ENCODE measurements around the gene MAZ. TPM values are rescaled to one million over a fixed set of nuclear protein-coding genes. Genes with fewer than 3 reads are reported as not detected.
"Not testable (repeated sequence)": the region's sequence is repeated elsewhere in the genome, so short reads cannot be mapped to it uniquely, and the experiment has no call there.

Gene MAZ
- total RNA-seq, 6 experiments from 2014 or later, result 148 to 178 (median 165) TPM

DNA sequence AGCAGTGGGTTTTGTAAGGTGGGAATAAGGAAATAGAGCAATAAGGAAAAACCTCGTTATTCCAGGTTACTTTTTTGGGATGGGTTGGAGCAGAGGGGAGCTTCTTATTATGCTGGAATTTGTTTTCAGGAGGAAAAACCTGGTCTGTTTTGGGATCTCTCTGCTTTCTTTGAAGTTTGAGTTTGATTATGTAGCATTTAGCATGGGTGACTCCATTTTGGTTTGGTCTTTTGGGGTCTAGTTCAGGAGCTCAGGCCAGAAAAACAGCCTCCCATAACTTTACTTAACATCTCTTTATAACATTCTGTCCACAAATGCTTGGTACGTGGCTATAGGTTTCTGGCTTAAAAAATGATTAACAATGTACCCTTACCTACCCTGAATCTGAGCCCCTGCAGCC lies 36.8 kb upstream of the MAZ start:
- Mint-ChIP-seq H3K9me3 (no peaks in the 10 kb centered on the region), H3K4me1 (ENCODE audit: low read depth) (no peaks in the 10 kb centered on the region), H3K4me3 (no peak overlapping the region), H3K27ac (no peak overlapping the region), H3K27me3 (ENCODE audit: insufficient read depth) (peaks cover 39% of the 10 kb centered on the region), H3K36me3 (ENCODE audit: low read depth) (no peaks in the 10 kb centered on the region)
- no peak for DNase-seq
- no peak for TF ChIP-seq CTCF (IDR thresholded peaks at IDR 0.05)

DNA sequence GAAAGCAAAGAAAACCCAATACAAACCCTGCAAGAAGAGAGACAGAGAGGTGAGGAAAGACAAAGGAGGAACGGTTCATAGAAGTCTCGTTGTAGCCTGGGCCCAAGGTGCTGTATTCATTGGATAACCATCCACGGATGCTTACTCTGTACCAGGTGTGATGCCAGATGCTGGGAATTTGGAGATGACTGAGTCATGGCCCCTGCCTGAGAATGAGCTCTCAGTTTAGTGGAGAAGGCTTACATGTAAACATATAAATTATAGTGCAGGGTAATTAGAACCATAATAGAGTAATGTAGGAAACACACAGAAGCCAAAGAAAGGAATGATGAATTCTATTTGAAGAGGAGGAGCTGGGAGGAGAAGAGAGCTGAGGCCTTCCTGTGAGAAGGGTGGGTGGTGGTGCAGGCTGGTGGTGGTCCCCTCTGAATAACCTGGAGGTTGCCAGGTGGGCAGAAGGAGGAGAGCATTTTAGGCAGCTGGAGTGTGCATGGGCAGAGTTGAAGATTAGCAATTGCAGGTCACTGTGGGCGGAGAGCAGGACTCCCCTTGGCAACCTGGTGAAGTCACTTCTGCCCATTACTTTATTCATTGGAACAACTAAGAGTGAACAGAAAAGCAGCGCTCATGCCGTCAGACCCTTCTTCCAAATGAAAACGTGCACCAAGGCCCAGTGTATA lies 35.9 kb upstream of the MAZ start:
- H3K27me3 Mint-ChIP-seq (ENCODE audit: insufficient read depth), result peaks cover 34% of the 10 kb centered on the region
- TF ChIP-seq CTCF (IDR thresholded peaks at IDR 0.05), result no peak
- no peak overlapping the region for H3K4me3 Mint-ChIP-seq
- H3K9me3 Mint-ChIP-seq, result no peaks in the 10 kb centered on the region
- DNase-seq, result no peak
- no peaks in the 10 kb centered on the region for H3K36me3 Mint-ChIP-seq (ENCODE audit: low read depth)
- no peak overlapping the region for H3K27ac Mint-ChIP-seq
- peaks cover 2% of the 10 kb centered on the region for H3K4me1 Mint-ChIP-seq (ENCODE audit: low read depth)

GRCh38 chr16:29772330-29772729 lies 34.0 kb upstream of the MAZ start:
- not testable (repeated sequence) for H3K4me3 Mint-ChIP-seq; H3K36me3 Mint-ChIP-seq (ENCODE audit: low read depth); H3K9me3 Mint-ChIP-seq; H3K4me1 Mint-ChIP-seq (ENCODE audit: low read depth); H3K27ac Mint-ChIP-seq; DNase-seq
- H3K27me3 Mint-ChIP-seq (ENCODE audit: insufficient read depth), result peaks cover 24% of the 10 kb centered on the region

- peaks cover 38% of the 10 kb centered on the region for H3K27me3 Mint-ChIP-seq (ENCODE audit: insufficient read depth)
- no peak for TF ChIP-seq CTCF (IDR thresholded peaks at IDR 0.05)
- no peak for DNase-seq
- no peaks in the 10 kb centered on the region for H3K36me3 Mint-ChIP-seq (ENCODE audit: low read depth)
- H3K4me1 Mint-ChIP-seq (ENCODE audit: low read depth), result peaks cover 15% of the 10 kb centered on the region
- H3K9me3 Mint-ChIP-seq, result no peaks in the 10 kb centered on the region
- H3K4me3 Mint-ChIP-seq, result no peak overlapping the region
- H3K27ac Mint-ChIP-seq, result no peak overlapping the region
Observed at GRCh38 chr16:29774730-29775129, 31.6 kb upstream of the MAZ start.

GRCh38 chr16:29775742-29776408 lies 30.5 kb upstream of the MAZ start:
- TF ChIP-seq CTCF (IDR thresholded peaks at IDR 0.05), result no peak
- no peaks in the 10 kb centered on the region for H3K9me3 Mint-ChIP-seq
- peaks cover 39% of the 10 kb centered on the region for H3K27me3 Mint-ChIP-seq (ENCODE audit: insufficient read depth)
- H3K4me3 Mint-ChIP-seq, result no peak overlapping the region
- H3K4me1 Mint-ChIP-seq (ENCODE audit: low read depth), result peaks cover 15% of the 10 kb centered on the region
- H3K27ac Mint-ChIP-seq, result no peak overlapping the region
- DNase-seq, result peak; percentile 4
- no peaks in the 10 kb centered on the region for H3K36me3 Mint-ChIP-seq (ENCODE audit: low read depth)

DNA sequence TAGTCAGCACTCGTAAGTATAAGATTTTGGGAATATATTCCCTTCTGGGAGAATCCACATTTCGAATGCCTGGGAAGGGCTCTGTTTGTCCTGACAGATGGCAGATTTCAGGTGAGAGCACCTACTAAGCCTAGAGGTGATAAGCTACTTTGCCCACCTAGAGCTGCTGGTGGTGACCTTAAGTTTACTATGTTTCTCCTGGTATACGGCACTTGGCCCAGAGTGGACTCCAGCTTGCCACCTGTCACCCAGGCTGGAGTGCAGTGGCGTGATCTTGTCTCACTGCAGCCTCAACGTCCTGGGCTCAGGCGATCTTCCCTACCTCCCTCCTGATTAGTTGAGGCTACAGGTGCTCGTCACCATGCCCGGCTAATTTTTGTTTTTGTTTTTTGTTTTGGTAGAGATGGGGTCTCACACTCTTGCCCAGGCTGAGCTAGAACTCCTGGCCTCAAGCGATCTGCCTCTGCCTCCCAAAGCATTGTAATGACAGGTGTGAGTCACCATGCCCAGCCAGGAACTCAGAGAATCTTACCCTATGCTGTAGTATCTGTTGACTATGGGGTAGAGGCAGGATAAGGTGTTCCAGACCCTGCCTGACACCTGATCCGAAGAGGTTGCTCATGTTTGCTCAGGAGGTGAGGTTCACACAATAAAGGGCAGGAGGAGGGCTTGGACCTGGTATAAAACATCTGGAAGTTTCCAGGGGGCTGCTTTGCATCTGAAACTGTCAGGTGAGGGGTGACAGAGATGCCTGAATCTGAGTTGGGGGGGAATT lies 28.6 kb upstream of the MAZ start, which contains the start of gene ZG16:
Gene ZG16, plus strand, starts transcription at position 681 of the 775 bp plus-strand sequence. CDS start 1,011 bp downstream, outside the sequence.
- Mint-ChIP-seq H3K4me3 (no peak within 1 kb of the TSS), H3K9me3 (no peaks in the 10 kb centered on the region), H3K4me1 (ENCODE audit: low read depth) (peaks cover 15% of the 10 kb centered on the region), H3K27ac (no peak within 1 kb of the TSS), H3K36me3 (ENCODE audit: low read depth) (no peaks in the 10 kb centered on the region), H3K27me3 (ENCODE audit: insufficient read depth) (peaks cover 40% of the 10 kb centered on the region)
- no peak for TF ChIP-seq CTCF (IDR thresholded peaks at IDR 0.05)
- DNase-seq, result no peak
